ENCODE data around the gene ALDH16A1.

The ALDH16A1 gene

DNA sequence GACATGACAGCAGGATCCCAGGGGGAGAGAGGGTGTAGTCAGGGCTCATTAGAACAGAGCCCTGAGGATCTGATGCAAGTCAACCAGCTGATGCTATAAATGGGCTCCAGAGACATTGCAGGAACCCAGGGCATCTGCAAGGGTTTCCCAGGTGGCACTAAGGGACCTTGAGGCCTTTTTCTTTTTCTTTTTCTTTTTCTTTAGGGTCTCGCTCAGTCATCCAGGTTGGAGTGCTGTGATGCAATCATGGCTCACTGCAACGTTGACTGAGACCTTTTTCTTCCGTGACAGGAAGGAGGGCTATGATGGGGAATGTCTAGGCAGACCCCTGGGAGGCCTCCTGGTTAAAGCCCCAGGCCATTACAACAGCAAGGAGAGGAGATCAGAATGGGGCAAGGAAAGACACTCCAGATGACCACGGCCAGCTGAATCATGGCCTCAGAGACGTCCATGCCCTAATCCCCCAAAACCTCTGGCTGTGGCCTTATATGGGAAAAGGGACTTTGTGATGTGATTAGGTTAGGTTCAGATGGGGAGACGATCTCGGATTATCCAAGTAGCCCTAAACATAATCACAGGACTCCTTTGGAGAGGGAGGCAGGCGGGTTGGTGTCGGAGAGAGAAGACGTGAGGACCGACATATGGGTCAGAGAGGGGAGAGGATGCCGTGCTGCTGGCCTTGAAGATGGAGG is 54.9 kb downstream of the ALDH16A1 start:
- no peak overlapping the region for H3K4me3 ChIP-seq (ENCODE audit: low read depth, low read length)
- TF ChIP-seq, protein P1, sequence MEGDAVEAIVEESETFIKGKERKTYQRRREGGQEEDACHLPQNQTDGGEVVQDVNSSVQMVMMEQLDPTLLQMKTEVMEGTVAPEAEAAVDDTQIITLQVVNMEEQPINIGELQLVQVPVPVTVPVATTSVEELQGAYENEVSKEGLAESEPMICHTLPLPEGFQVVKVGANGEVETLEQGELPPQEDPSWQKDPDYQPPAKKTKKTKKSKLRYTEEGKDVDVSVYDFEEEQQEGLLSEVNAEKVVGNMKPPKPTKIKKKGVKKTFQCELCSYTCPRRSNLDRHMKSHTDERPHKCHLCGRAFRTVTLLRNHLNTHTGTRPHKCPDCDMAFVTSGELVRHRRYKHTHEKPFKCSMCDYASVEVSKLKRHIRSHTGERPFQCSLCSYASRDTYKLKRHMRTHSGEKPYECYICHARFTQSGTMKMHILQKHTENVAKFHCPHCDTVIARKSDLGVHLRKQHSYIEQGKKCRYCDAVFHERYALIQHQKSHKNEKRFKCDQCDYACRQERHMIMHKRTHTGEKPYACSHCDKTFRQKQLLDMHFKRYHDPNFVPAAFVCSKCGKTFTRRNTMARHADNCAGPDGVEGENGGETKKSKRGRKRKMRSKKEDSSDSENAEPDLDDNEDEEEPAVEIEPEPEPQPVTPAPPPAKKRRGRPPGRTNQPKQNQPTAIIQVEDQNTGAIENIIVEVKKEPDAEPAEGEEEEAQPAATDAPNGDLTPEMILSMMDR (IDR thresholded peaks at IDR 0.05; ENCODE audit: borderline replicate concordance, insufficient read depth, low read depth, low read length), result no peak

DNA sequence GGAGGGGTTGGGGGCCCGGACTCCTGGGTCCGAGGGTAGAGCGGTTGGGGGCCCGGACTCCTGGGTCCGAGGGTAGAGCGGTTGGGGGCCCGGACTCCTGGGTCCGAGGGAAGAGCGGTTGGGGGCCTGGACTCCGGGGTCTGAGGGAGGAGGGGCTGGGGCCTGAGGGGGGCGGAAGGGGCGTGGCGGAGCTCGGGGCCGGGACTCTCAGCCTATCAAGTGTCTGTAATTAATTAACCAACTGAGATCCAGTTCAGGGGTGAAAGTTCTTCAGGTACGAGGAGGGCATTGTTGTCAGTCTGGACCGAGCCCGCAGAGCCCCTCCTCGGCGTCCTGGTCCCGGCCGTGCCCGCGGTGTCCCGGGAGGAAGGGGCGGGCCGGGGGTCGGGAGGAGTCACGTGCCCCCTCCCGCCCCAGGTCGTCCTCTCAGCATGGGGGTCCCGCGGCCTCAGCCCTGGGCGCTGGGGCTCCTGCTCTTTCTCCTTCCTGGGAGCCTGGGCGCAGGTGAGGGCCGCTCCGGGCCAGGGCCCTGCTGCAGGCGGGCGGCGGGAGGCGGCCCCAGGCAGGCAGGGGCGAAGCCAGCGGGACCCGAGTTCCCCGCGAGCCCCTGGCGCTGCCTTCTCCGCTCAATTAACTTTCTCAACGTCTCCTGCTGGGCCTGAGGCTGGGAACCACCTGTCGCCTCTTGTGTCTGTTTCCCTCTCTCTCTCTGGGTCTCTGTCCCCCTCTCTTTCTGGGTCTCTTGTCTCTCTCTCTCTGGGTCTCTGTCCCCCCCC is 60.1 kb downstream of the ALDH16A1 start:
- H3K4me3 ChIP-seq (ENCODE audit: low read depth, low read length), result peak overlapping the region; percentile 32
- TF ChIP-seq, protein P1 (IDR thresholded peaks at IDR 0.05; ENCODE audit: borderline replicate concordance, insufficient read depth, low read depth, low read length), result no peak

DNA sequence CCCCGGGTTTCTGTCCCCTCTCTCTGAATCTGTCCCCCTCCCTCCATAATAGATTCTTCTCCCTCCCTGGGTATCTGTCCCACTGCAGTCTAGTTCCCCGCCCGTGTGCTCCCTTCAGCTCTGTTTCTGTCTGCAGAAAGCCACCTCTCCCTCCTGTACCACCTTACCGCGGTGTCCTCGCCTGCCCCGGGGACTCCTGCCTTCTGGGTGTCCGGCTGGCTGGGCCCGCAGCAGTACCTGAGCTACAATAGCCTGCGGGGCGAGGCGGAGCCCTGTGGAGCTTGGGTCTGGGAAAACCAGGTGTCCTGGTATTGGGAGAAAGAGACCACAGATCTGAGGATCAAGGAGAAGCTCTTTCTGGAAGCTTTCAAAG is 60.7 kb downstream of the ALDH16A1 start:
- TF ChIP-seq, protein P1 (IDR thresholded peaks at IDR 0.05; ENCODE audit: borderline replicate concordance, insufficient read depth, low read depth, low read length), result no peak
- H3K4me3 ChIP-seq (ENCODE audit: low read depth, low read length), result no peak overlapping the region

DNA sequence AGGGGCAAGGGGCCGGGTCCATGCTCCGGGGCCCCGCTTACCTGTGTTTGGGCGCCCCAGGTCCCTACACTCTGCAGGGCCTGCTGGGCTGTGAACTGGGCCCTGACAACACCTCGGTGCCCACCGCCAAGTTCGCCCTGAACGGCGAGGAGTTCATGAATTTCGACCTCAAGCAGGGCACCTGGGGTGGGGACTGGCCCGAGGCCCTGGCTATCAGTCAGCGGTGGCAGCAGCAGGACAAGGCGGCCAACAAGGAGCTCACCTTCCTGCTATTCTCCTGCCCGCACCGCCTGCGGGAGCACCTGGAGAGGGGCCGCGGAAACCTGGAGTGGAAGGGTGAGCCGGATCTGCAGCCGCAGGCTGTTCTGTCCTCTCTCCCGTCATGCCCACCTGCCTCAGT is 61.1 kb downstream of the ALDH16A1 start:
- TF ChIP-seq, protein P1 (IDR thresholded peaks at IDR 0.05; ENCODE audit: borderline replicate concordance, insufficient read depth, low read depth, low read length), result no peak
- no peak overlapping the region for H3K4me3 ChIP-seq (ENCODE audit: low read depth, low read length)

DNA sequence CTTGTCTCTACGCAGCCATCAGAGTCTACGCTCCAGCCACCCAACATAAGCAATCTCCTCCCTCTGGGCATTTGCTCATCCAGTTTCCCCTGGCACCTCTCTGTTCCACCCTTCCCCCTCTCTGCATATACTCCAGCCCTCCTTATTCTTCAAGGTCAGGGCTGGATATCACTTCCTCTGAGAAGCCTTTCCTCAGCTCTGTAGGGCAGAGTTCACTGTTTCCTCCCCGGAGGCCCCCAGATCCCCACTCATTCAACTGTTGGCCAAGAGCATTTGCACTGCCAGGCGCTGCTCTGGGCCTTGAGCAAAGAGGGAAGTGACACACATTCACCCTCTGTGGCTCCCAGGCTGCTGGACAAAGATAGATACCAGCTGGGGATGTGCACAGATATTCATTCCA is 62.7 kb downstream of the ALDH16A1 start:
- no peak overlapping the region for H3K4me3 ChIP-seq (ENCODE audit: low read depth, low read length)
- TF ChIP-seq, protein P1 (IDR thresholded peaks at IDR 0.05; ENCODE audit: borderline replicate concordance, insufficient read depth, low read depth, low read length), result no peak

DNA sequence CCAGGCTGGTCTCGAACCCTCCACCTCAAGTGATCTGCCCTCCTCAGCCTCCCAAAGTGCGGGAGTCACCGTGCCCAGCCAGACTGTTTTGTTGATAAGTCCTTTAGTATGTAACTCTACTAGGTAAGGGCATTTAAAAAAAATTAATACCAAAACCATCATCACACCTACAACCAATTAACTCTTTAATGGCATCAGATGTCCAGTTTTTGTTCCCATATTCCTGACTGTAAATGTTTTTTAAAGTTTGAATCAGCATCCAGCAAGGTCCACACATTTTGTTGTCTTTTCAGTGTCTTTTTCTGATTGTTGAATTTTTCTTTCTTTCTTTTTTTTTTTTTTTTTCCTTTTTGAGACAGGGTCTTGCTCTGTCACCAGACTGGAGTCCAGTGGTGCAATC is 65.0 kb downstream of the ALDH16A1 start:
- TF ChIP-seq, protein P1 (IDR thresholded peaks at IDR 0.05; ENCODE audit: borderline replicate concordance, insufficient read depth, low read depth, low read length), result no peak
- no peak overlapping the region for H3K4me3 ChIP-seq (ENCODE audit: low read depth, low read length)

Data from GM12875 (cell line).